GM18511 (cell line): ENCODE results near the gene TLNRD1.
A peak's percentile ranks its signal among the peaks of the same experiment; 100 is the strongest.
"Not testable (repeated sequence)": the region's sequence is repeated elsewhere in the genome, so short reads cannot be mapped to it uniquely, and the experiment has no call there.

Experiments
- ATAC-seq: cut with Tn5 transposase; IDR thresholded peaks from one replicate; pipeline ENCODE4 v1.9.1; 2021; ENCODE audit warnings: mild to moderate bottlenecking, moderate library complexity; ENCODE audit not compliant: unreplicated experiment

TLNRD1 gene

DNA sequence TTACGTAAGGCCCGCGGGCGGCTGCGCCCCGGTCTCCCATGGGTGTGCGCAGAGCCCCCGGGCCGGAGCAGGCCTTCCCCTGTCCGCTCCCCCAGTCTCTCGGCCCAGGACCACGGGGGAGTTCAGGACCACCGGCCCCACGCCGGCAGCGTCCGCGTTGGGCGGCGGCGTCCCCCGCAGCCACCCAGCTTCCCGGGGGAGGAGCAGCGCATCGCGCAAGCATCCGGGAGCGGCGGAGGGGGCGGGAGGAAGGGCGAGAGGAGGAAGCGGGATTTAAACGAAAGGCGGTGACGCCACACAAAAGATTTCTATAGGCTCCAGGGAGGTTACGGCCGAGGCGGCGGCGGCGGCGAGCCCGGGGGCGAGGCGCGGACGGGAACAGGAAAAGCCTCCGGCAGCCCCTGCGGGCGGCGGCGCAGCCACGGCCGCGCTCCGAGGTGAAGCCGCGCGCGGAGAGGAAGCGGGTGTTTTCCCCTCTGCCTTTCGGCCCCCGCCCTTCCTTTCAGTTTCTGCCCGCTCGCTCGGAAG lies at the start of gene TLNRD1:
TLNRD1 (plus strand) TSS at position 300 of the 528 bp plus-strand sequence. CDS start 1,349 bp downstream, outside the sequence.
- peak; percentile 62 for ATAC-seq

DNA sequence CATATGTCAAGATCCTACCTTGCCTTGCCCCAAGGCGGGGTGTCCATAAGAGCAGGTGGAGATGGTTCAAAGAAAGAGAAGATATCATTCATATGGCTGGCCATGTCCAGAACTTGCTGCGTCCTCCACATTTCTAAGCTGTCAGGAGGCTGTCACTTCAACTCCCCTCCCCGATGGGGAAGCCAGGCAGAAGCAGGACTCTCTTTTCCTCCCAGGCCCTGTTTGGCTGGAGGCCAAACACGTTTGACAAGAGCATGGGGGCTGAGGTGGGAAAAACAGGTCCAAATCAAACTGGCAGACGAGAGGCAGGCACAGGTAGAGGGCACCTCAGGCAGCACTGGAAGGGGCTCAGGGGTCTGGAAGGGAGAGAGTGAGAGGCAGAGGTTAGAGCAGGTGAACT lies 48.8 kb upstream of the TLNRD1 start:
- ATAC-seq = no peak

DNA sequence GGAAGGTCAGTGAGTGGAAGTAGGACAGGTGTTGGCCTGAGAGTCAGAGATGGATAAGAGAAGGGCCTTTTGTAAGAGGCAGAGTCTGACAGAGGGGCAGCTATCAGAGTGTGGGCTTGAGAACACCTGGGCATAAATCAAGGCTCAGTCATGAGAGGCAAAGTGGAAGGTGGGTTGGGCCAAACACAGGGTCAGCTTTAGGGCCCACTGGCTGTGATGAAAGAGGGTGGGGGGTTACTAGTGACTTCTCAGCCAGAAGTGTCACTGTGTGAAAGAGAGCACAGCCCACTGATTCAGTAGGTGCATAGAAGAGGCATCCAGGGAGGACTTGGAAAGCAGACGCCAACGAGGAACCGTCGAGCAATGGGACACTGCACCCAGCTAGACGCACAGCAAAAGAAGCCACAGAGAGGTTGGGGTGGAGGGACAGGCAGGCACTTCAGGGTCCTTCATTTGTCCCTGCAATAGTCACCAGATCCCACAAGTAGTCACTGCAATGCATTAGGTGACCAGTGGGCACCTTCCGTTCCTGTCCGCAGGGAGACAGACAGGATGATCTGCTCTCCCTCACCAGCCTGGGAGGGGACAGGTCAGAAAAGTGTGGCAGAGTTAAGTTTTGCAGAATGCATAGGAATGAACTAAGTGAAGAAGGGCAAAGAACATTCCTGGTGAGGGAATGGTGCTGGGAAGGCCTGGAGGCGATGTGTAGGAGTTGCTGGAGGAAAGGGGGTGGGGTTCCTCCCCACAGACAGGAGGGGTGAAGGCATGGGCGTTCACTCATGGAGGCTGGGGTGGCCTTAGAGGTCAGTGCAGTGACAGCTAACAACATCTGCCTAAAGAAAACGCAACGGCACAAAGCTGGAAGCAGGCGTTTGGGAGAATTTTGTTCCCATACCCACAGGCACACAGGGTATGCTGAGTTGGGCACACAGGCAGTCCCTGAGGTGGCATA lies 47.4 kb upstream of the TLNRD1 start:
- no peak for ATAC-seq

DNA sequence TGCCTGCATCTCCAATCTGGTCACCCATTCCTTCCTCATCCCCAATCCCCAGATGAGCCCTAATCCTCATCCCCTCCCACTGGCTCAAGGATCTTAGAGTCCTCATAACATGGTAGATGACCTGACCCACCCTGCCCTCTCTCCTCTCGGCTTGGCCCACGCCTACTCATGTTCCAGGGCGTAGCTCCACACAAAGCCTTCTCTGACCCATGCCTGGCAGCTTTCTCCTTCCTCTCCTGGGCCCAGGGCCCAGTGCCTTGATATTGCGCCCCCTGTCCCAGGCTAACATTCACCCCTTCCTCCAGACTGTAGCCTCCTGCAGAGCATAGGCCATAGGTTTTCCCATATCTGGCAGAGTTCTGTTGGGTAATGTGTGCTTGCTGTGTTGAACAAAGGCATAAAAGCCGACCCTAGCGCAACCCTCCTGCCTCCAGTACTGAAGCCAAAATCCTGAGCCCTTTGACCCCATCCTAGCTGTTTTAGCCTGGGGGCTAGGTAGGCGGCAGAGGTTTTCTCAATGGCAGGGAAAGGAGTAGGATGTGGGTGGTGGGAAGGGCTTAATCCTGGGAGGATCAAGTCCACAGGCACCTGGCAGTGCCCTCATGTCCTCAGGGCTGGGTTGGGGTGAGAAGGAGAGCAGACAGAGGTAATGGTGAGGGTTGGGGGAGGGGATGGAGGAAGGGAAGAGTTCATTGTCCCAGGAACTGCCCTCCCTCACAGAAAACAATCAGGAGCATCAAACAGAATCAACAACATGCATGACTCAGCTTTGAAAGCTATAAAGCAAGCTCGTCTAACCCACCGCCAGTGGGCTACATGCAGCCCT lies 46.6 kb upstream of the TLNRD1 start:
- ATAC-seq = no peak

DNA sequence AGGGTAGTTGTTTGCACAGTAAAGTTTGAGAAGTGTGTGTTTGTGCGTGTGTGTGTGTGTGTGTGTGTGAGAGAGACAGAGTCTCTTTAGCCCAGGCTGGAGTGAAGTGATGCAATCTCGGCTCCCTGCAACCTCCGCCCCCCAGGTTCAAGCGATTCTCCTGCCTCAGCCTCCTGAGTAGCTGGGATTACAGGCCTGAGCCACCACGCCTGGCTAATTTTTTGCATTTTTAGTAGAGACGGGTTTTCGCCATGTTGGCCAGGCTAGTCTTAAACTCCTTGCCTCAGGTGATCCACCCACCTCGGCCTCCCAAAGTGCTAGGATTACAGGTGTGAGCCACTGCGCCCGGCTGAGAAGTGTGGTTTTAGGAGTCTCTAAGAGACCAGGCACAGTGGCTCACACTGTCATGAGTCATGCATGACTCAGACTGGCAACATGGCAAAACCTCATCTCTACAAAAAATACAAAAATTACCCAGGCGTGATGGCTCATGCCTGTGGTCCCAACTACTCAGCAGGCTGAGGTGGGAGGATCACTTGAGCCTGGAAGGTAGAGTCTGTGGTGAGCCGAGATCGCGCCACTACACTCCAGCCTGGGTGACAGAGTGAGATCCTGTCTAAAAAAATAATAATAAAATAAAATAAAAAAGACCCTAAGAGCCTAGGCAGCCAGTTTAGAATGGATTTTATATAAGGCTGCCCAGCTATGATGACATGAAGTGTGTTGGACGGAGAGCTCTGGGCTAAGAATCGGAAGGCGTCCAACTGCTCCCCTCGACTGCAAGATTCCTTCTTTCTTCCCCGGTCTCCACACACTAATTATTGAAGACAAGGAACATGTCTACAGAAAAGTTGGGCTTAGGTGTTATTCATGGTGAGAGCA lies 44.9 kb upstream of the TLNRD1 start:
- peak; percentile 58 for ATAC-seq

DNA sequence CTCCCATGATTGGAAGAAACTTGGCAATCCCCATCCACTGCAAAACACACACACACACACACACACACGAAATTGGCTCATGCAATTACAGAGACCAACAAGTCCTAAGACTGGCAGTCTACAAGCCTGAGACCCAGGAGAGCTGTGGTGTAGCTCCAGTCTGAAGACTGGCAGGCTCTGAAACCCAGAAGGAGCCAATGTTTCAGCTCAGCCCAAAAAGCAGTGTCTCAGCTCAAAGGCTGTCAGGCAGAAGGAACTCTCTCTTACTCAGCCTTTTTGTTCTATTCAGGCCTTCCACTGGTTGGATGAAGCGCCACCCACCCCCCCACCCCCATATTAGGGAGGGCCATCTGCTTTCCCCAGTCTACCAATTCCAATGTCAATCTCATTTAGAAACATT lies 43.2 kb upstream of the TLNRD1 start:
- ATAC-seq = no peak

DNA sequence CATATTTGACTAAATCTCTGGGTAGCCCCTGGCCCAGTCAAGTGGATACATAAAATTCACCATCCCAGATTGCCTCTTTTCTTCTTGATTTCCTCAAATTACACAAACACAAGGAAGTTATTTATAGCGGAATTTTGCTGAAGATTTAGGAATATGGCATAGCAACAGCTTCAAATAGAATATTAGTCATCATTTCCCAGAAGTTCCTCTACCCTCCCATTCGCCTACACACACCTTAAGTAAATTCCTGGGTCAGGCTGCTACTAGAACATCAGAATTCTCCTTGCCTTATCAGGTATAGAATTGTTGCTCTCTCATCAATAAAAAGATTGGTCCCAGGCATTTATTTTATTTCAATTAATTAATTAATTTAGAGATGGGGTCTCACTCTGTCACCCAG lies 42.7 kb upstream of the TLNRD1 start:
- no peak for ATAC-seq

DNA sequence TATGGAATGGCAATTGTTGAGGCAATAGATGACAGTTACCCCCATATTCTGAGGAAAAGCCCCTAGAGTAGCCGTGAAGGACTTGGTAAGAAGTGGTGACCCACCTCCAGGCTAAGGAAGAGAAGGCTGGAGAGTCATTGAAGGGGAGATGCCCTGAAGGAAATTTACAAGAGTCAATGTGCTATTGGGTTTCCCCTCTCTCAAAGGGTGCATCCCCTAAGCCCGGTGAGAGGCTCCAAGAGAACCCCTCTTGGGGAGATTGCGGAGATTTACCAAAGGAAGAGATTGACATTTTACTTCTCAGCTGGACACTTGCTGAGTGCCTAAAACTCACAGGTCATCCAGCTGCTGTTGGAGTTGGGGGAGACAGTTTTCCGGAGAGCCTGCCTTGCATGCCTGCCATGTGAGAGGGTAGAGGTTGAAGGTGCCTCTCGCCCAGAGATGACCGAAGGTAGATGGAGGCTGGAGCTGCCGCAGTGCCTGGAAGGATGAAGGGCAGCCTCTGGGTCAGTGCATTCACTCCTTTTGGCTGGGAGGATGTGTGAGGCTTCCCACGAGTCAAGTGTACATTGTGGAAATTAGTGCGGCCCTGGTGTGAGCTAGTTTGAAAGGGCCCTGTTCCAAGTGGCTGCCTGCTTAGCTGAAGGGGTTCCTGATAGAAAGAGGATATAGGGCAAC lies 41.8 kb upstream of the TLNRD1 start:
- no peak for ATAC-seq

DNA sequence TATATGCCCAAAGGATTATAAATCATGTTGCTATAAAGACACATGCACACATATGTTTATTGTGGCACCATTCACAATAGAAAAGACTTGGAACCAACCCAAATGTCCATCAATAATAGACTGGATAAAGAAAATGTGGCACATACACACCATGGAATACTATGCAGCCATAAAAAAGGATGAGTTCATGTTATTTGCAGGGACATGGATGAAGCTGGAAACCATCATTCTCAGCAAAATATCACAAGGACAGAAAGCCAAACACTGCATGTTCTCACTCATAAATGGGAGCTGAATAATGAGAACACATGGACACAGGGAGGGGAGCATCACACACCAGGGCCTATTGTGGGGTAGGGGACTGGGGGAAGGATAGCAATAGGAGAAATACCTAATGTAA lies 35.3 kb upstream of the TLNRD1 start:
- ATAC-seq = not testable (repeated sequence)

DNA sequence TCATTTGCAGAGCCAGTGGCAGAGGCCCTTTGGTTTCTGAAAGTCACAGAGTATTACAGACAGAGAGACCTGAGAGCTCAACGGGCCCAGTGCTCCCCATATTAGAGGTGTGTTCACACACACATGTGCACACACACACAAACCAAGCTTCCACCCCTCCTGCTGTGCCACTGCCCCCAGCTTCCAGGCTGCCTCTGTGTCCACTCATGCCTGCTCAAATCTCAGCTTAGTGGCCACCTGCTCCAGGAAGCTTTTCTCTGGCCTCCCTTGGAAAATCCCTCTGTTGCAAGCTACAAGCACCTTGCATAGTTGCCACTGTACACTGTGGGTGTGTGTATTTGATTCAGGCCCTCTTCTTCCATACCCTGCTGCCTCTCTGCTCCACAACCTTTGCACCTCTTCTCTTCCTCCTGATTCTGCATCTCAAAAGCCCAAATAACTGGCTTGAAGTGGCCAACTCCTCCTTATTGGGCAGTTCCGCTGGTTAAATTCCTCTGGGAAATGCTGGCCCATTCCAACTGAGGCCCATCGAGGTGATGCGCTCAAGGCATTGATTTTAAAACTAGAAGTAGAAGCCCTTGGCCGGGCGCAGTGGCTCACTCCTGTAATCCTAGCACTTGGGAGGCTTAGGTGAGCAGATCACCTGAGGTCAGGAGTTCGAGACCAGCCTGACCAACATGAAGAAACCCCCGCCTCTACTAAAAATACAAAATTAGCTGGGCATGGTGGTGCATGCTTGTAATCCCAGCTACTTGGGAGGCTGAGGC lies 34.1 kb upstream of the TLNRD1 start:
- ATAC-seq = no peak

DNA sequence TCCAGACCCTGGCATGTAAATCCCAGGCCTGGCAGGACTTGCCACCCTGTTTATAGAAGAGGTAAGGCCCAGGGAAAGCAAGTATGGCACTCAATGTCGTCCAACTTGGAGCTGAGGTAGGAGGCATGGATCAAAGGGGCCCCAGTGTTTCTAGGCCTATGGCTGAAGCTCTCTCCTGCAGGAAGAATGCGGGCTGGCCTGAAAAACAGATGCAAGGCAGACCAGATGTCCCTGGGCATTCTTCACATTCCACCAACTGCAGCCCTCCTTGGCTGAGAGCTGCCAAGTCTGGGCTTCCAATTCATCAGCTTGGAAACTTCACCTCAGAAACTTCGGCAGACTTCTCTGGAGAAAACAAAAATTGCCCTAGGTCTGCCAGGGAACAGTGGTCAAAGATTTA lies 33.3 kb upstream of the TLNRD1 start:
- ATAC-seq = no peak

DNA sequence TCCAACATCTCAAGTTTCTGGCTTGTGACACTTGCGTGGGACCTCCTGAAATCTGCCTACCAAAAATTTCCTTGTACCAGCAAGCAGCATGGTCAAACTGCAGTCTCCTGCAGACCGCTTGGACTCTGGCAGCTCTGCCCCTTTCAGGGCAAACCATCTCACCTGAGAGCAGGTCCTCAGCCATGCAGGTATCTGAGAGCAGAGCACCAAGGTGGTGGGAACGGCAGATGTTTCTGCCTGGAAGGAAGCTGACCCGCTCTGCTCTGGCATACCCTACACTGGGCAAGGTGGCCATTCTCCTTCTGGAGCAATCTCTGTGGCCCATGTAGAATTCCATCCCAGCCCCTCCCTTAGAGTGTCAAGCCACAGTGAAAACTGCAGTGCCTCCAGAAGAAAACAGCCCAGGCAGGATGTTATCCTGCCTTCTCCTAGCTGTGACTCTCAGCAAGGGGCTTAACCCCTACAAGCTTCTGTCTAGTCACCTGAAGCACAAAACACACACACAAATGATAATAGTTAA lies 32.7 kb upstream of the TLNRD1 start:
- no peak for ATAC-seq

DNA sequence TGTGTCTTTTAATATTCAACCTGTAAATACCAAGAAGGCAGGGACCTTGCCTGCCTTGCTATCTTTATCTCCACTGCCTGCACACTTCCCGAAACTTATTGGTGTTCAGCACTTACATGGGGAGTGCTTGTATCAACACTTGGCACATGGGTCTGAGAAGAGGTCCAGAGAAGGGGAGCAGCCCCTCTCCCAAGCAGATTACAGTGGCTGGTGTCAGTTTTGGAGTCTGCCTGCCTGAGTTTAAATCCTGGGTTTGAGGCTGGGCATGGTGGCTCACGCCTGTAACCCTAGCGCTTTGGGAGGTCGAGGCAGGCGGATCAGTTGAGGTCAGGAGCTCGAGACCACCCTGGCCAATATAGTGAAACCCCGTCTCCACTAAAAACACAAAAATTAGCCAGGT lies 31.4 kb upstream of the TLNRD1 start:
- no peak for ATAC-seq

DNA sequence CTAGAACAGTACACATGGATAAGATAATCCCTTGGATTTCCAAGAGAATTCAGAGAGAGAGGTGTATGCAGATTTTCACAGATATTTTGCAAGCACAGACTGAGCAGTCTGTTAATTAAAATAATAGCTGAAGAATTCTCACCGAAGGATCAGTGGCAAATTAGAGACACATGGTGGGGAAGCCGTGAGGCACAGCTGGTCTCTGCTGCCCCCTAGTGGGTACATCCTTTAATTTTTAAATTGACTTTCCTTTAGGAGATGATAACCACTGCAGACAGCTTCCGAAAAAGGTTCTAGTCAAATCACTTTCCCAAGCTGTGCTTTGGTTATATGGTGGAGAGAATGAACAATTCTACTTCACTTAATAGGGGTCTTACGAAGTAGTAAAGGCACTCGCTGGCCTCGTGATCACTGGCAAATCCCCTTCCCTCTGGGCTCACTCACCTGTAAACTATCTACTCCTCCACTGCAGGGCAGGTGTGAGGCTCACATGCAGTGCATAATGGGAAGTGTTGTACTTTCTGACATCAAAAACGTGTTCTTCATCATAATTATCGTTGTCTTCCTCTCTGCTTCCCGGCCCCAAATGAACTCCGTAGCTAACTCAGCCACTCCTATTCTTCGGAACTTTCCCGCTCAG lies 30.6 kb upstream of the TLNRD1 start:
- no peak for ATAC-seq

DNA sequence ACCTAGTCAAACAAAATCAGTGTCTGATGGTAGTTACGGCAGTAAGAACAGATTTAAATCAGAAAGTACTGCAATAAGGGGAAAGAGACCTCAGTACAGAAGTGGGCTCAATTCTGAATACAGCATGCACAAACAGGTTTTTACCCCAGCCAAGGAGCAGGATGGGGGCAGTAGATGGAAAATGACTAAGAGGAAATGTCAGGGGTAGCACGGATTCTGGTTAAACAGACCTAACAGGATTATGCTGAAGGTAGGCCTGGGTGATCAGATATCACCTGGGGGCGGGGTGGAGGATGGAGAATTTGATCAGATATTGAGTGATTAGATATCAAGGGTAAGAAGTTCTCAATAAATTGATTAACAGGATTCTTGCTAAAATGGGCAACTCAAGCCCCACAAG lies 30.1 kb upstream of the TLNRD1 start:
- no peak for ATAC-seq

DNA sequence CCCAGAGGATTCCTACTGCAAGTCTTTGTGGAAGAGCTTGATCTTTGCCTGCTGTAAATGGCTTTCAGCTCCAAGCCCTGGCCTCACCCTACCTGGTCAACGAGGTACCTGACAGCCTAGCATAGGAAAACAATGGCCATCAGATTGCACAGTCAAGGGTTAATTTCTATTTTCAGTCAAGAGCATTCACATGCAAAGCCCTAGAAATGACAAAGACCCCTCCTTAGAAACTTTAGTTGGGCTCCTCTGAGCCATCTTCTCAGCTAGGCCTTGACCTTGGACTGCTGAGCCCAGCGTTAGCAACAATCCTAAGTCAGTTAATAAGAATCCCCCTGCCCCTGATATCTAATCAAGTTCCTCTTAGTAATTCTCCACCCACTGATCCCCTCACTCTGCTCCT lies 29.6 kb upstream of the TLNRD1 start:
- no peak for ATAC-seq

DNA sequence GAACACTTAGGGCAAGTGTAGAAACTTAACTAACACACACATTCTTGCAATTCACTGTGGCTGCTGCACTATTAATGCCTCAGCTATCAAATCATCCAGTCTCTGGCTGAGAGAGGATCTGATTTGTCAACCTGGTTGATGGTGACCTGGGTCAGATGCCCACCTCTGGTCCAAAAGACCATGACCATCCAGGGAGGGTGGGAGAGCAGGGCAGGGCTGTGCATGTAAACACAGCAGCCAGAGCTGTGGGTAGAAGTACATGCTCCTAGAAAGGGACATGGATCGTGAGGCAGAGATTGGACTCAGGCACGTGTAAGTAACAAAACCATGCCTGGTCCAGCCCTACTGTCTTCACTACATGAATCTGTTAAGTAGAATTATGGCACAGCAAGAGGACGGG lies 28.4 kb upstream of the TLNRD1 start:
- ATAC-seq = no peak

DNA sequence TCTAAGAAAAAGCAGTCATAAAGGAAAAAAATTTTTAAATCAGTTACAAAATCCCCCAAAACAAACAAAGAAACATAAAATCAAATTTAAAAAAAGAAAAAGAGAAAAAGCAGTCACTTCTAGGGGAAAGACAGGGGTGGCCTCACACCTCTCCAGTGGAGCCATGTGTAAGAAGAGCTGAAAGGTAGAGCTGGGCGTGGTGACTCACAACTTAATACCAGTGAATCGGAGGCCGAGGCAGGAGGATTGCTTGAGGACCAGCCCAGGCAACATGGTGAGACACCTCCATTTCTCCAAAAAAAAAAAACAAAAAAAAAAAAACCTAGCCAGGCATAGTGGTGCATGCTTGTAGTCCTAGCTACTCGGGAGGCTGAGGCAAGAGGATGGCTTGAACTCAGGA lies 25.8 kb upstream of the TLNRD1 start:
- ATAC-seq = no peak

DNA sequence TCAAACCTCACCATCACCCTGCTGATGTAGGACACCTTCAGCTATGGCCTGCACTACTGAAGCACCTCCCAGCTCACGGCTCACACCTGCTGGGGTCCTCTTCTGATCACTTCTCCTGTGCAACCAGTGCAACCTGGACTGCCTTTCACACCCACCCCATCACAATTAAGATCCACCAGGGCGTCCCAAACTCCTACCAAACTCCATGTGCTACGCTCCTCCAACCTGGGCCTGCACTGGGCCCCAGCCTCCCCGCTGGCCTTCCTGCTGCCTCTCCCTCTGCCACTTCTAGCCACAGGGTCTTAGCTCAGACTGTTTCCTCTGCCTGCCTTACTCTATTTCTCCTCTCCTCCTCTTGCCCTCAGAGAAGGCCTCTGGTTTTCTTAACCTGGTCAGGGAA lies 23.9 kb upstream of the TLNRD1 start:
- no peak for ATAC-seq
